HepG2 (cell line): ENCODE data around the gene CIB1. TPM values are rescaled to one million over a fixed set of nuclear protein-coding genes. Genes with fewer than 3 reads are reported as not detected.

Experiments
- CREBL2 ChIP-seq: sonication (generic); formaldehyde crosslinking; IDR thresholded peaks from 2 replicates; pipeline ENCODE4 v1.8.1; 2023; ENCODE audit warnings: missing genetic modification reagents, mild to moderate bottlenecking, borderline replicate concordance
- GABPB1 ChIP-seq: IDR thresholded peaks from 2 replicates; pipeline ENCODE4 v1.6.1; 2016; ENCODE audit warnings: mild to moderate bottlenecking, missing genetic modification reagents, moderate library complexity, missing compliant biosample characterization
- KDM5A ChIP-seq: fragments of 200-600 bp; sonication (generic); IDR thresholded peaks from 2 replicates; pipeline ENCODE4 v1.7.0; 2018; ENCODE audit warnings: antibody characterized with exemption, mild to moderate bottlenecking, low read length, borderline replicate concordance
- POGZ ChIP-seq: sonication (generic); formaldehyde crosslinking; IDR thresholded peaks from 2 replicates; pipeline ENCODE4 v1.4.0; 2020; ENCODE audit warnings: mild to moderate bottlenecking, missing genetic modification reagents
- ZBTB38 ChIP-seq: sonication (generic); formaldehyde crosslinking; IDR thresholded peaks from 2 replicates; pipeline ENCODE4 v1.5.1; 2020; ENCODE audit warnings: mild to moderate bottlenecking, missing genetic modification reagents
- ZBTB40 ChIP-seq, 2 experiments: fragments of 450-650 bp in 1 of 2; sonication (generic) in 1 of 2; formaldehyde crosslinking in 1 of 2; IDR thresholded peaks; 2 replicates each; pipeline versions ENCODE4 v1.6.1 to v1.8.0; 2016 to 2022; ENCODE audit warnings: antibody characterized with exemption in 1 of 2, mild to moderate bottlenecking in 1 of 2, missing genetic modification reagents in 1 of 2
- ZHX2 ChIP-seq, 2 experiments: sonication (generic) in 1 of 2; formaldehyde crosslinking in 1 of 2; IDR thresholded peaks; 2 replicates each; pipeline versions ENCODE4 v1.6.1 to v1.9.0; 2014 to 2022; ENCODE audit warnings: antibody characterized with exemption in 1 of 2, borderline replicate concordance in 1 of 2, inconsistent platforms in 1 of 2, low read depth in 1 of 2, missing genetic modification reagents in 1 of 2
- ZNF30 ChIP-seq: sonication (generic); formaldehyde crosslinking; IDR thresholded peaks from 2 replicates; pipeline ENCODE4 v1.5.0; 2020; ENCODE audit warnings: mild to moderate bottlenecking, missing genetic modification reagents
- ZNF543 ChIP-seq: sonication (generic); formaldehyde crosslinking; IDR thresholded peaks from 2 replicates; pipeline ENCODE4 v1.4.0; 2020; ENCODE audit warnings: mild to moderate bottlenecking, missing genetic modification reagents
- ZNF598 ChIP-seq: sonication (generic); formaldehyde crosslinking; IDR thresholded peaks from 2 replicates; pipeline ENCODE4 v1.5.1; 2020; ENCODE audit warnings: mild to moderate bottlenecking, missing genetic modification reagents, borderline replicate concordance
- ZNF780A ChIP-seq: sonication (generic); formaldehyde crosslinking; IDR thresholded peaks from 2 replicates; pipeline ENCODE4 v1.8.0; 2022; ENCODE audit warnings: mild to moderate bottlenecking, missing genetic modification reagents, moderate library complexity
- ZSCAN9 ChIP-seq: IDR thresholded peaks from 2 replicates; pipeline ENCODE4 v1.6.1; 2016; ENCODE audit warnings: borderline replicate concordance
- polyA plus RNA-seq, 8 experiments: library from polyadenylated mRNA; depleted of rRNA in 3 of 8; stranded (reverse) in 7 of 8; unstranded in 1 of 8; fragments of >200 nt; fragmentation: Illumina TruSeq in 4 of 8; extraction: Trizol in 4 of 8; gene quantifications; 2 replicates each; pipeline versions ENCODE4 v1.2.1 to v1.2.3, GENCODE V29; 2011 to 2016; ENCODE audit warnings: low read depth in 4 of 8, missing spikeins in 1 of 8, mixed read lengths in 1 of 8; ENCODE audit not compliant: insufficient read depth in 1 of 8
- total RNA-seq, 5 experiments: library from RNA; depleted of rRNA; stranded (reverse); fragments of >200 nt; fragmentation: Illumina TruSeq; extraction: Trizol; gene quantifications; 2 replicates each; pipeline ENCODE4 v1.2.3, GENCODE V29; 2016; ENCODE audit warnings: low read depth in 1 of 5

Gene CIB1
- total and polyA plus RNA-seq, 2 of the 13 experiments (the other 11 are each of a cell fraction or from before 2014, with no cell fraction given) = 38.7 to 72.7 TPM

- TF ChIP-seq CREBL2 (CRISPR knock-in tag) (peak; percentile 45; the same call in 1 of the 2 replicates), ZNF780A (CRISPR knock-in tag) (peak; percentile 93), ZNF543 (0 out of 2 replicates have a peak, but pooled peaks have one; percentile 62), ZHX2 (IDR thresholded peaks at IDR 0.05; ENCODE audit: low read depth) (no peak), ZHX2 (CRISPR knock-in tag; IDR thresholded peaks at IDR 0.05; ENCODE audit: borderline replicate concordance) (0 out of 2 replicates have a peak, but pooled peaks have one; percentile 27), GABPB1 (CRISPR knock-in tag) (peak; percentile 90), ZNF598 (peak; percentile 77; the same call in 1 of the 2 replicates), ZBTB40 (IDR thresholded peaks at IDR 0.05) (no peak), ZBTB40 (CRISPR knock-in tag; IDR thresholded peaks at IDR 0.05) (peak; percentile 35; the same call in 1 of the 2 replicates), ZSCAN9 (CRISPR knock-in tag) (peak; percentile 8; the same call in 1 of the 2 replicates), KDM5A (peak; percentile 16; the same call in 1 of the 2 replicates), ZBTB38 (0 out of 2 replicates have a peak, but pooled peaks have one; percentile 12), ZNF30 (no peak), POGZ (CRISPR knock-in tag) (no peak)
These were observed at the start of gene CIB1 (continued) for GRCh38 chr15:90233387-90234095.
